ENCODE results near the gene RND3.

Gene RND3

DNA sequence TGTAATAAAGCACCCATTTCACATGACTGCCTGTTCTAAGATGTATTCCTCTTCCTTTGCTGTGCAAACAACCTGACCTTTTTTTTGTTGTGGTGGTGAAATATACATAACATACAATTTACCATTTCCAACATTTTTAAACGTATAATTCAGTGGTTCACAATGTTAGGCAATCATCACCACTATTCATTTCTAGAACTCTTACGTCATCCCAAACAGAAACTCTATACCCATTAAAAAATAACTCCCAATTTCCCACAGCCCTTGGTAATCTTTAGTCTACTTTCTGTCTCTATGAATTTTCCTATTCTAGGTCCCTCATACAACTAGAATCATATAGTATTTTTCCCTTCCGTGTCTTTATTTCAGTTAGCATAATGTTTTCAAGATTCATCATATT lies 36.7 kb downstream of the RND3 start:
- TF ChIP-seq CTCF (IDR thresholded peaks at IDR 0.05; ENCODE audit: low read depth, low read length): no peak
- H3K4me3 ChIP-seq (replicated peaks in 1 of 2; ENCODE audit: low read depth in 2 of 2, low read length in 2 of 2): no peak overlapping the region
- peak in 1 of 2 donors; percentile 38 for DNase-seq (ENCODE audit: low read depth in 2 of 2)

GRCh38 chr2:150449856-150450255 lies 37.6 kb downstream of the RND3 start:
- no peak for DNase-seq (ENCODE audit: low read depth in 2 of 2)
- H3K4me3 ChIP-seq (replicated peaks in 1 of 2; ENCODE audit: low read depth in 2 of 2, low read length in 2 of 2): no peak overlapping the region
- no peak for TF ChIP-seq CTCF (IDR thresholded peaks at IDR 0.05; ENCODE audit: low read depth, low read length)

DNA sequence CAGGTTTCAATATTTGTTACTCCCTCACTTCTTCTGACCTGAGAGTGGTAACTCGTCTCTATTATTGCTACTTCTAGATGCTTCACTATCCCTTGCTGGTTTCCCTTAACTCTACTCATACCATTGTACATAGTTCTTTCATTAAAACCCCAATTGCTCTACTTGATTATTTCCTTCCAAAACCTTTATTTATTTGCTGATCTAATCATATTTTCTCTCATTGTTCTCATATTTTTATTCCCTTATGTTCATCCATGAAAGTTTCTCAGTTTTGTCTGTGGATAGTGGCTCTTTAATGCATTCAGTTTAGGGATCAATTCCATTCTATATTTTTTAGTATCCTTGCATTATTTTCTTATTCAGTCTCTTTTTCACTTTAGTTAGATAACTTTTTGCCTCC lies 42.1 kb downstream of the RND3 start:
- no peak for TF ChIP-seq CTCF (IDR thresholded peaks at IDR 0.05; ENCODE audit: low read depth, low read length)
- DNase-seq (ENCODE audit: low read depth in 2 of 2): no peak

GRCh38 chr2:150442484-150442883 lies 45.0 kb downstream of the RND3 start:
- DNase-seq (ENCODE audit: low read depth in 2 of 2): no peak
- H3K4me3 ChIP-seq (replicated peaks in 1 of 2; ENCODE audit: low read depth in 2 of 2, low read length in 2 of 2): no peak overlapping the region
- no peak for TF ChIP-seq CTCF (IDR thresholded peaks at IDR 0.05; ENCODE audit: low read depth, low read length)

More for the DNA sequence above, 42.1 kb downstream of the RND3 start:
- no peak overlapping the region for H3K4me3 ChIP-seq (replicated peaks in 1 of 2; ENCODE audit: low read depth in 2 of 2, low read length in 2 of 2)

GRCh38 chr2:150441784-150442183 lies 45.7 kb downstream of the RND3 start:
- TF ChIP-seq CTCF (IDR thresholded peaks at IDR 0.05; ENCODE audit: low read depth, low read length): no peak
- no peak for DNase-seq (ENCODE audit: low read depth in 2 of 2)
- no peak overlapping the region for H3K4me3 ChIP-seq (replicated peaks in 1 of 2; ENCODE audit: low read depth in 2 of 2, low read length in 2 of 2)

DNA sequence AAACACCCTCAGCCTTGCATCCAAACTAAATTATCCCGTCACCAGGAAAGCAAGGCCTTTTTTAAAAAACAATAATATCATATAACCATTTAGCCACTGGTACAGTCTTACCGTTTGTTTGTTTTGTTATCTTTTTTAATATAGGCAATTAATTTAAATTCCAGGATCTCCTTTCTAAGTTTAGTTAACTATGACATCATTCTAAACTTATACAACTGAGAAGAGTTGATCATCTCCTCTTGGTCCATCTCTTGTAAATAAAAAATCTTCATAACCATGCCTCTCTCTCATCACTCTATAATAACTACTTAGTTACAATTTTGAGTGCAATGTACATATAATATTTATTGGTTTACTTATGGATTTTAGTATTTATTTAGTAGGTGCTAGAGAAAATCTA lies 46.2 kb downstream of the RND3 start:
- no peak for DNase-seq (ENCODE audit: low read depth in 2 of 2)
- no peak for TF ChIP-seq CTCF (IDR thresholded peaks at IDR 0.05; ENCODE audit: low read depth, low read length)
- H3K4me3 ChIP-seq (replicated peaks in 1 of 2; ENCODE audit: low read depth in 2 of 2, low read length in 2 of 2): no peak overlapping the region

GRCh38 chr2:150438654-150439053 lies 48.8 kb downstream of the RND3 start:
- no peak for TF ChIP-seq CTCF (IDR thresholded peaks at IDR 0.05; ENCODE audit: low read depth, low read length)
- H3K4me3 ChIP-seq (replicated peaks in 1 of 2; ENCODE audit: low read depth in 2 of 2, low read length in 2 of 2): no peak overlapping the region
- DNase-seq (ENCODE audit: low read depth in 2 of 2): no peak
